Hepatocyte (in vitro differentiated cells): ENCODE results near the gene PCID2. TPM values are rescaled to one million over a fixed set of nuclear protein-coding genes. Genes with fewer than 3 reads are reported as not detected.

Source experiments
- DNase-seq: peaks from one replicate; pipeline ENCODE4 v3.0.0-alpha.2; 2016; ENCODE audit warnings: low spot score
- H2AFZ ChIP-seq: fragments of 200-600 bp; sonication (generic); 2 replicates; pipeline ENCODE4 v1.6.0; 2016; ENCODE audit warnings: antibody characterized with exemption, mild to moderate bottlenecking
- H3K27ac ChIP-seq: fragments of 200-600 bp; sonication (generic); 2 replicates; pipeline ENCODE4 v1.5.1; 2016; ENCODE audit warnings: mild to moderate bottlenecking
- H3K27me3 ChIP-seq: fragments of 200-600 bp; sonication (generic); 2 replicates; pipeline ENCODE4 v1.6.1; 2016
- H3K36me3 ChIP-seq: fragments of 200-600 bp; sonication (generic); replicated peaks from 2 replicates; pipeline ENCODE4 v1.5.1; 2016; ENCODE audit warnings: low read depth; ENCODE audit not compliant: insufficient read depth
- H3K4me1 ChIP-seq: fragments of 200-600 bp; sonication (generic); 2 replicates; pipeline ENCODE4 v1.5.1; 2016; ENCODE audit warnings: mild to moderate bottlenecking, moderate library complexity; ENCODE audit not compliant: insufficient read depth
- H3K4me2 ChIP-seq: fragments of 200-600 bp; sonication (generic); 2 replicates; pipeline ENCODE4 v1.6.0; 2016
- H3K4me3 ChIP-seq: fragments of 200-600 bp; sonication (generic); 2 replicates; pipeline ENCODE4 v1.5.1; 2016; ENCODE audit warnings: mild to moderate bottlenecking
- H3K79me2 ChIP-seq: fragments of 200-600 bp; sonication (generic); 2 replicates; pipeline ENCODE4 v1.6.0; 2017; ENCODE audit warnings: mild to moderate bottlenecking
- H3K9me2 ChIP-seq: fragments of 200-600 bp; sonication (generic); replicated peaks from 2 replicates; pipeline ENCODE4 v1.6.0; 2017; ENCODE audit warnings: mild to moderate bottlenecking; ENCODE audit not compliant: insufficient read depth
- H3K9me3 ChIP-seq: fragments of 200-600 bp; sonication (generic); 2 replicates; pipeline ENCODE4 v1.5.1; 2016; ENCODE audit warnings: low read depth, mild to moderate bottlenecking
- H4K20me1 ChIP-seq: fragments of 200-600 bp; sonication (generic); 2 replicates; pipeline ENCODE4 v1.6.0; 2016; ENCODE audit warnings: mild to moderate bottlenecking; ENCODE audit not compliant: insufficient read depth, poor library complexity, severe bottlenecking
- CTCF ChIP-seq: fragments of 200-600 bp; sonication (generic); IDR thresholded peaks from 2 replicates; pipeline ENCODE4 v1.5.1; 2016; ENCODE audit warnings: antibody characterized with exemption, mild to moderate bottlenecking; ENCODE audit not compliant: poor library complexity
- EZH2 ChIP-seq: fragments of 200-600 bp; sonication (generic); IDR thresholded peaks from 2 replicates; pipeline ENCODE4 v1.6.1; 2016; ENCODE audit warnings: antibody characterized with exemption, mild to moderate bottlenecking, borderline replicate concordance
- EZH2phosphoT487 ChIP-seq: fragments of 200-600 bp; sonication (generic); IDR thresholded peaks from one replicate; pipeline ENCODE4 v1.6.1; 2018; ENCODE audit warnings: antibody characterized with exemption, mild to moderate bottlenecking, low read depth, moderate library complexity; ENCODE audit not compliant: unreplicated experiment, severe bottlenecking
- WGBS: methylation state at CpG from one replicate; pipeline ENCODE4 v1.1.6; 2016; ENCODE audit warnings: low lambda C conversion rate; ENCODE audit errors: missing lambda C conversion rate; 5-methylcytosine and 5-hydroxymethylcytosine counted together
- polyA plus RNA-seq: library from polyadenylated mRNA; unstranded; fragments of >200 nt; fragmentation: Nextera tagmentation; extraction: Ambion mirVana; gene quantifications from 2 replicates; pipeline ENCODE4 v1.2.1, GENCODE V29; 2016
- total RNA-seq: library from RNA; depleted of rRNA; stranded (reverse); fragments of >200 nt; gene quantifications from 2 replicates; pipeline ENCODE4 v1.2.3, GENCODE V29; 2014

Gene PCID2
- total and polyA plus RNA-seq, 2 experiments from 2014 or later: 47.5 to 55.4 TPM

- Histone ChIP-seq H3K4me3 (no peak overlapping the region), H4K20me1 (no peaks in the 10 kb centered on the region), H3K4me1 (peaks cover 11% of the 10 kb centered on the region), H3K27me3 (no peaks in the 10 kb centered on the region), H3K27ac (no peak overlapping the region), H3K79me2 (no peaks in the 10 kb centered on the region), H3K4me2 (no peak overlapping the region), H3K9me2 (no peaks in the 10 kb centered on the region), H3K36me3 (no peaks in the 10 kb centered on the region), H2AFZ (no peak overlapping the region), H3K9me3 (no peaks in the 10 kb centered on the region)
- 71% methylated on average over 12 of the region's 12 CpGs for WGBS
- no peak for TF ChIP-seq CTCF
- TF ChIP-seq EZH2phosphoT487: no peak
- TF ChIP-seq EZH2: no peak
- DNase-seq: no peak
Observed at GRCh38 chr13:113157206-113157928, 51.1 kb downstream of the PCID2 start.

GRCh38 chr13:113155982-113156655 lies 52.4 kb downstream of the PCID2 start:
- Histone ChIP-seq H3K4me1 (peaks cover 16% of the 10 kb centered on the region), H3K4me2 (no peak overlapping the region), H2AFZ (no peak overlapping the region), H4K20me1 (no peaks in the 10 kb centered on the region), H3K9me2 (no peaks in the 10 kb centered on the region), H3K27ac (no peak overlapping the region), H3K27me3 (no peaks in the 10 kb centered on the region), H3K36me3 (no peaks in the 10 kb centered on the region), H3K9me3 (no peaks in the 10 kb centered on the region), H3K79me2 (no peaks in the 10 kb centered on the region), H3K4me3 (no peak overlapping the region)
- no peak for TF ChIP-seq CTCF
- TF ChIP-seq EZH2: no peak
- no peak for TF ChIP-seq EZH2phosphoT487
- WGBS: 88% methylated on average over 9 of the region's 9 CpGs
- DNase-seq: no peak

GRCh38 chr13:113155201-113155600 lies 53.3 kb downstream of the PCID2 start:
- Histone ChIP-seq H3K36me3 (no peaks in the 10 kb centered on the region), H3K27me3 (no peaks in the 10 kb centered on the region), H2AFZ (no peak overlapping the region), H3K9me2 (no peaks in the 10 kb centered on the region), H3K9me3 (no peaks in the 10 kb centered on the region), H4K20me1 (no peaks in the 10 kb centered on the region), H3K27ac (no peak overlapping the region), H3K4me1 (peaks cover 16% of the 10 kb centered on the region), H3K79me2 (no peaks in the 10 kb centered on the region), H3K4me2 (no peak overlapping the region), H3K4me3 (no peak overlapping the region)
- WGBS: 93% methylated on average over 3 of the region's 3 CpGs
- no peak for DNase-seq
- no peak for TF ChIP-seq EZH2phosphoT487
- TF ChIP-seq CTCF: no peak
- TF ChIP-seq EZH2: no peak
